GM21529 (cell line): Measurements from ENCODE around the gene ITPRIPL2.
A peak's percentile ranks its signal among the peaks of the same experiment; 100 is the strongest.

ENCODE experiments used
- ATAC-seq: cut with Tn5 transposase; IDR thresholded peaks from one replicate; pipeline ENCODE4 v1.9.1; 2021; ENCODE audit not compliant: unreplicated experiment

Gene ITPRIPL2

DNA sequence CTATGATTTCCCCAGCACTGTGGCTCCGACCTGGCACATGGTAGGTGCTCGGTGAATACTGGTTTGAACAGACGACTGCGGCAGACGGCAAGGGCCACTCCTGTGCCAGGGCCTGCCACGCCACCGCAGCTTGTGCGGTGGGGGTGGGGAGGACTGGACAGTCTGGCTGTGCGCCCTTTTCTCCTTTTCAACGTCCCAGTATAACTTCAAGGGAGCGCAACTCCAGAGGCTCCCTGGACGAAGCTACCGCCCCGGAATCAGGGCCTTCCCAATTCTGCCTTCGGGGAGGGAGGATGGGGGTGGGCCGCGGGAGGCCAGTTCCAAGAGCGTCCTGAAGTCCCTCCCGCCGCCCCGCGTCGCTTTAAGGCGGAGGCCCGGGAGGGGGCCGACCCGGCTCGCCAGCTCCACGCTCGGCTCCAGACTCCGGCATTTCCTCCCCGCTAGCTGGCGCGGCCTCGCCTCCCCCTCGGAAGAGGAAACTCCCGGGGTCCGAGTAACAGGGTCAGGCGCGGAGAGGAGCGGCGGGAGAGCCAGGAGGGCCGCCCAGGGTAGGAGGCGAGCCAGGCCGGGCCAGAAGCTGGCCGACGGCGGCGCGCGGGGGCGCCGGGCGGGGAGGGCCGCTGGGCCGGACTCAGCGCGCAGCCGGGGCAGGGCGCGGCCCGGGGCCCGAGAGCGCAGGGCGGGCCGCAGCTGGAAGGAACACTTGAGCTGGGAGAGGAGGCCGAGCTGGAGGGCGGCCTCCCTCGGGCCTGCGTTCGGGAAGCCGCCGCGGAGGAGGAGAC, at the start of gene ITPRIPL2:
Gene ITPRIPL2, plus strand, starts transcription at position 388 of the 782 bp plus-strand sequence. CDS start 498 bp downstream, outside the sequence.
- peak; percentile 32 for ATAC-seq

DNA sequence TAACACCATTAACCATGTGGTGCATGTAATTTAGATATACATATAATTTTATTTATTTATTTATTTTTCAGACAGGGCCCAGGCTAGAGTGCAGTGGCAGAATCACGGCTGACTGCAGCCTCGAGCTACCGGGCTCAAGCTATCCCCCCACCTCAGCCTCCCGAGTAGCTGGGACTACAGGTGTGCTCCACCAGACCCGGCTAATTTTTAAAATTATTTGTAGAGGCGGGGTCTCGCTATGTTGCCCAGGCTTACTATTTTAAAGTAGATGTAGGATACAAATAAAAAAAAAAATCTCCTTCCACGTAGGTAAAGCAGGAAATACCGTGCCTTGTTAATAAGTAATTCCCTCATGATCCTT, 46.8 kb upstream of the ITPRIPL2 start:
- ATAC-seq, result no peak

GRCh38 chr16:19067349-19068236, 46.2 kb upstream of the ITPRIPL2 start, which contains the start of gene COQ7:
TSS of gene COQ7 (plus strand) at chr16:19067614. CDS start at chr16:19067665, 51 bp downstream.
- ATAC-seq, result peak; percentile 88

- no peak for ATAC-seq
Observed at GRCh38 chr16:19068237-19068815, 45.4 kb upstream of the ITPRIPL2 start.

DNA sequence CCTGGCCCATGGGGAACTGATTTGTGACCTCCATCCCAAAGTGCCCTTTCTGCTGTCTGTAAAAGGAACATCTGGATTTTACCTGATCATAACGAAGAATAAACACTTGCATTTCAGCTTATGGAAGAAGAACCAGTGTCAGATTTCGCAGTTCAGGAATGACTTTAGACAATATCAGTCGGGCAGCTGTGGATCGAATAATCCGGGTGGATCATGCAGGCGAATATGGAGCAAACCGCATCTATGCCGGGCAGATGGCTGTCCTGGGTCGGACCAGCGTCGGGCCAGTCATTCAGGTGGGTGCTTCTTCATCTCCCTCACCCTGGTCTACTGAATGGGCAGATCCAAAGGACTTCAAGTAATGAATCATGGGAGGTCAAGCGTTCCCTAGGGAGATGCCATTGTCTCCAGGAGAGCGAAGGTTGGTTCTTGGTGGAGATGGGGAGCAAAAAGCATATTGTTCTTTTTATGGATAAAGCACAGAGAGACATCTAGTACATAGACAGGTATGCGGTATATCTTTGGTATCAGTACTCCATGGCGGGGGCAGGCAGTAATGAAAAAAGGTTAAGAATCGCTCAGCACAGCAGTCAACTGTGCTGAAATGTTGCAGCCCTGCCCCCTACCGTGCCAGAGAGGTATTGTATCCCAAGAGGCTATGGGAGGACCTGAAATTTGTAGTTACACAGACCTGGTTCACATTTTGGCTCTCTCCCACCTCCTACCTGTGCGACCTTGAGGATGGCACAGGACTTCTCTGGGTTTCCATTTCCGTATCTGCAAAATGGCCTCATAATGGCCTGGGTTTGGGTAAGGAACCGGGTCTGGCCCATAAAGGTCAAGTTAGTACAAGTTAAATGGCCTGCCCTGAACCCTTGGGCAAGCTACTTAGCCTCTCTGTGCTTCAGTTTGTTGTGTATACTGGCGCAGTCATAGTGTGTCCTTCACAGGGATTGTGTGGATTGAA, 41.7 kb upstream of the ITPRIPL2 start:
- no peak for ATAC-seq

- no peak for ATAC-seq
Observed at GRCh38 chr16:19073344-19073743, 40.4 kb upstream of the ITPRIPL2 start.

DNA sequence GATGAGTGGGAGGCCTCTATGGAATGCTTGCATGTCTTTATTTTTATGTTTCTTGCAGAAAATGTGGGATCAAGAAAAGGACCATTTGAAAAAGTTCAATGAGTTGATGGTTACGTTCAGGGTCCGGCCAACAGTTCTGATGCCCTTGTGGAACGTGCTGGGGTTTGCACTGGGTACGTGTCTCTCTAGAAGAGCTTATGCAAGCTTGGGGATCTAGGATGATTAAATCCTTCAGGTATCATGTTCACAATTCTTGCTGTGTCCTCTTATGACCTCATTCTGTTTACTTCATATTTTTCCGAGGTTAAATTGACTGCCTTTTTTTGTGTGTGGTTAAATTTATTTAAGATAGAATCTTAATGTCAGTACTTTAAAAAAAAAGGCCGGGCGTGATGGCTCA, 39.9 kb upstream of the ITPRIPL2 start:
- no peak for ATAC-seq

- ATAC-seq, result no peak
Observed at GRCh38 chr16:19075511-19075910, 38.3 kb upstream of the ITPRIPL2 start.

GRCh38 chr16:19077879-19078278, 35.9 kb upstream of the ITPRIPL2 start:
- no peak for ATAC-seq

DNA sequence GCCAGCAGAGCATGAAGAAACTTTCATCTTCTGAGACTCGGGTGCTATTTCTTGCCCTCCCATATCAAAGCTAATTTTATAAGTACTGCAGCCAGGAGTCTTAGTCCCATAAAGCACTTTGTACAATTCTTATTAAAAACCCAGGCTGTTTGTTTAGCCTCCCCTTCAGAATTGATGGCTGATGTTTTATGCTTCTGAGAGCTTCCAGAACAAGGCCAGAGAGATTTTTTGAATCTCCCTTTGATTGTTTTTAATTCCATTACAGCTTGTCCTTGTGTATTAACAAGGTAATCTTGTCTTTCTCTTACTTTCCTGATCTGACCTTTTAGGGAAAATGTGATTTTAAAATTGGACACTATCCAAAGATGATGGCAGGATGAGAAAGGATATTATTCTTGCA, 30.1 kb upstream of the ITPRIPL2 start:
- no peak for ATAC-seq

DNA sequence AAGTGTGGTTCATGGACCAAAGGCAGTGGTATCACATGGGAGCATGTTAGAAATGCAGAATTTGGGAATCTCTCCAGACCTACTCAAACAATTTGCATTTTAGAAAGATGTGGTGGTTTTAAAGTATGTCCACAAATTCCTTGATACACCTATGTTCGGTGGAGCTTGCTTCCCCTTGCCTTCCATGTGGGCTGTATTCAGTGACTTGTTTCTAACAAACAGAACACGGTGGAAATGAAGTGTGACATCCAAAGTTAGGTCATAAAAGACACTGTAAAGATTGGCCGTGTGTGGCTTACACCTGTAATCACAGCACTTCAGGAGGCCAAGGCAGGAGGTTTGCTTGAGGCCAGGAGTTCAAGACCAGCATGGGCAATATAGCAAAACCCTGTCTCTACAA, 29.6 kb upstream of the ITPRIPL2 start:
- ATAC-seq, result no peak

GRCh38 chr16:19084879-19085278, 28.9 kb upstream of the ITPRIPL2 start:
- ATAC-seq, result no peak

- ATAC-seq, result no peak
Observed at GRCh38 chr16:19085679-19086200, 28.0 kb upstream of the ITPRIPL2 start.

DNA sequence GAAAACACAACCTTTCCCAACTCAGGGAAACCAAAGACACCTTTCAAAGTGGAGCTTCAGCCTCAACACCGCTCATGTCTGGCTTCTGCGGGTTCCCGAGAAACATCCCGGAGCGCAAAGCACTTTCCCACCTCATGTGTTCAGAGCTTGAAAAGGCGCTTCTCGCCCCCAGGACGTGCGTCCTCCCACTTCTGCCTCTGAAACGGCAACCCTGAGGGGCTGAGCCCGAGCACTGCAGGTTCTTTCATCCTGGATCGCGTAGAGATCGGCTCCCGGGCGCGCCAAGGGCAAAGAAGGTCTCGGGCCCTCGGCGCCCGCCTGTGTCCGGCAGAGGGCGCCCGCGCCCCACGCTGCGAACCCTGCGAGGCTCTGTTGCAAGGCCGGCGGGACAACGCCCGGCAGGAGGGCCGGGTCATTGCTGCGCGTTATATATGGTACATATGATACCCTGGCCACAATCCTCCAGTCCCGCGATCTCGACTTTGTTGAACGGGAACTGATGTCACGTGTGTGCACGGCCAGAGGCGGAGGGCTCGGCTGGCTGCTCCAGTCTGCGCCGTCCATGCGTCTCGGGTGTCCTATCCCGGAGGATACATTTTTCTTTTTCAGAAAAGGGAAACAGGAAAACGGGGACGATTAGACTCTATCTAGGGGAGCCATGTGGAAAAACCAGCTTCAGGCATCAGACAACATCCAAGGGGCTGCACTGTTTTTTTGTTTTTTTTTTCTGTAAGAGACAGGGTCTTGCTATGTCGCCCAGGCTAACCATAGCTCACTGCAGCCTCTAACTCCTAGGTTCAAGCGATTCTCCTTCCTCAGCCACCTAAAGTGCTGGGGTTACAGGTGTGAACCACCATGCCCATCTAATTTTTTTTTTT, 27.2 kb upstream of the ITPRIPL2 start:
- peak; percentile 88 for ATAC-seq

DNA sequence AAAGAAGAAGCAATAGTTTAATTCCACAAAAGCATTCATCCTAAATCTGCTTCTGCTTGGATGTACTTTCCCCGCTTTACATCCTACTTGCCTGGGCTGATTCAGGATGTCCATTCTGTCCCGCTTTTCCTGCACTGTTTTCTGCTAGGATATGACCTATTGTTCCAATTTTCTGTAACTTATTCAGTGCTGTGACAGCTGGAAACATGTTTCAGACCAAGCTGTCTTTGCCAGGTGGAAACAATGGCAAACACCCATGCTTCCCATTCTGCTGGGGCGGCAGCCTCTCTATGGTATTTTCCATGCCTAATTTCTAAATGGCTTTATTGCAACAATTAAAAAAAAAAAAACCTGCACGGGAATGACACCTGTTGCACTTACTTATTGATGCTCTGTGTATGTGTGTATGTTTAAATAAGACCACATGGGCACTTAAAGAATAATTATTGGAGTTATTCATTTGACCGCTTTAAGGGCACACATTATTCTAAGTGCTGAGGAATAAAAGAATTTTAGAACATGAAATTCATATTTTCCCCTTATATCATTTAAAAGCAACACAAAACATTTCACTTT, 25.3 kb upstream of the ITPRIPL2 start:
- no peak for ATAC-seq

- no peak for ATAC-seq
Observed at GRCh38 chr16:19089410-19089955, 24.3 kb upstream of the ITPRIPL2 start.

DNA sequence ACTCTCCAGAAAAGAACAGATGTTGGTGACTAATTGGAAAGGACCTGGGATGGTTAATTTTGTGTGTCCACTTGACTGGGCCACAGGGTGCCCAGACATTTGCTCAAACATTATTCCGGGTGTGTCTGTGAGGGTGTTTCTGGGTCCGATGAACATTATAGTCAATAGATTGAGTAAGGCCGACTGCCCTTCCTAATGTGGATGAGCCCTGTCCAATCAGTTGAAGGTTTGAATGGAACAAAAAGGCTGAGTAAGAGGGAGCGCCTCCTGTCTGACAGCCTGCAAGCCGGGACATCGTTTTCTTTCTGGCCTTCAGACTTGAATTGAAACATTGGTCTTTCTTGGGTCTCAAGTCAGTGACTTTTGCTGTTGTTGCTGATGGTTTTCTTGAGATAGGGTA, 22.8 kb upstream of the ITPRIPL2 start:
- ATAC-seq, result no peak

- no peak for ATAC-seq
Observed at GRCh38 chr16:19092653-19093410, 20.9 kb upstream of the ITPRIPL2 start.
